ENCODE data around the gene C1QTNF12.

The C1QTNF12 gene

GRCh38 chr1:1273209-1273511 is 26.6 kb upstream of the C1QTNF12 start:
- Histone ChIP-seq H3K9me3 (ENCODE audit: low read length) (peaks cover 3% of the 10 kb centered on the region; the same call in 1 of the 2 replicates), H4K20me1 (ENCODE audit: insufficient read depth, low read length) (no peaks in the 10 kb centered on the region), H3K36me3 (ENCODE audit: insufficient read depth, low read length) (peaks cover 23% of the 10 kb centered on the region), H2AFZ (ENCODE audit: low read length) (no peak overlapping the region), H3K9me2 (ENCODE audit: low read depth, low read length) (no peaks in the 10 kb centered on the region), H3K9ac (ENCODE audit: low read length) (peak overlapping the region; percentile 77), H3F3A (ENCODE audit: insufficient read depth, low read length) (no peaks in the 10 kb centered on the region), H3K27ac (ENCODE audit: low read depth, low read length, poor library complexity, severe bottlenecking) (no peak overlapping the region), H3K4me3 (ENCODE audit: low read depth, low read length, poor library complexity, severe bottlenecking) (peak overlapping the region; percentile 81), H3K79me2 (ENCODE audit: insufficient read depth, low read length) (peaks cover 38% of the 10 kb centered on the region), H3K4me1 (ENCODE audit: insufficient read depth, low read length, severe bottlenecking) (peaks cover 28% of the 10 kb centered on the region), H3K4me2 (ENCODE audit: low read length) (peak overlapping the region; percentile 99), H3K27me3 (ENCODE audit: insufficient read depth, low read length) (no peaks in the 10 kb centered on the region)
- TF ChIP-seq EZH2 (IDR thresholded peaks at IDR 0.05; ENCODE audit: borderline replicate concordance, low read length) (no peak), CTCF (IDR thresholded peaks at IDR 0.05; ENCODE audit: low read length) (no peak)

DNA sequence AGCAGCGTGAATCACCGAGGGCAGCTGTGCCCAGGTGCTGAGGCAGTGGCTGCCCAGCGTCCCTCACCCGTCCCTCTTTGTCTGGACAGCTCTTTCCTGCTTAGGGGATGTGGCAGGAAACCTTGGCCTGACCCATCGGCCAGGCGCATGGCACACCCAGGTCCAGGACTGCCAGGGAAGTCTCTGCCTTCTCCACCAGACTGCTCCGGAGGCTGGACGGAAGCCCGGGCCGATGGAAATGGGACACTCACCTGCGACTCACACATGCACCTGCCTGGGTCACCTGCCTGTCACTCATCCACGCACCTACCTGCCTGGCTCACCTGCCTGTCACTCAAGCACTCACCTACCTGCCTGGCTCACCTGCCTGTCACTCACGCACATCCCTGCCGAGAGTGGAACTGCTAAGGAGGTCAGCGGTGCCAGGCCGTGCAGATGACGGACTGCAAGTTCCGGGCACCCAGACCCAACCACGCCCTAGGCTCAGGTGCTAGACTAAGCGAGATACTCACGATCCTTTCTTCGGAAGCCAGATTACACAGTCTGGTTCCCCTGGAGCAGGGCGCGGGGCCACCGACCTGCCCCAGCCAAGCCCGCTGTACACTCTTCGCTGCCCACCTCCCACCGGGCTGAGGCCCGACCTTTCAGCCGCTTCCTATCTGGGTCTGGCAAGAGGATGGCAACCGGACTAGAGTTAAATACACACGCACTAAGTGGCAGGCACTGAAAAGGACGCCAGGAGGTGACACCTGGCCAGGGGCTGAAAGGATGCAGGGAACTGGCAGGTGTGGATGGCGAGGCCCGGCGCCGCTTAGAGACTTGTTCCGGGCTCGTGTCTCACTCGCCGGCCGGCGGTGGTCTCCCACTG is 26.1 kb upstream of the C1QTNF12 start:
- no peaks in the 10 kb centered on the region for H4K20me1 ChIP-seq (ENCODE audit: insufficient read depth, low read length)

DNA sequence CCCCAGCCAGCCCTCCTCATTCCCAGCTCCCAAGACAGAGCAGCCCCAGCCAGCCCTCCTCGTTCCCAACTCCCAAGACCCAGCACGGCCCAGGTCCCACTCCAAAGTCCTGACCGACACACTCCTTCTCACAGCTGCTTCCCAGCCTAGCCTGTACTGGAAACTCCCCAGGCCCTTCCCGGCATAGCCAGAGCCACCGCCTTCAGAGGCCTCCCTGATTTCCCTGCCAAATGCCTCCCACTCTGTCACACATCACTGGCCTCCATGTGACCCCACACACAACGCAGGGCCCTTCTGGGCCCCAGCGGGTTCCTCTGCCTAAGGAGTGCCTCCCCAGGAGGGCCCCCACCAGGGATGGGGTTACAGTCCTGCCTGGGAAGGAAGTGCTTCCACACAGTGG is 24.3 kb upstream of the C1QTNF12 start:
- TF ChIP-seq CTCF (IDR thresholded peaks at IDR 0.05; ENCODE audit: low read length) = no peak
- no peak for TF ChIP-seq EZH2 (IDR thresholded peaks at IDR 0.05; ENCODE audit: borderline replicate concordance, low read length)
- Histone ChIP-seq H3K9me2 (ENCODE audit: low read depth, low read length) (no peaks in the 10 kb centered on the region), H4K20me1 (ENCODE audit: insufficient read depth, low read length) (no peaks in the 10 kb centered on the region), H2AFZ (ENCODE audit: low read length) (no peak overlapping the region), H3K4me2 (ENCODE audit: low read length) (peak overlapping the region; percentile 27; the same call in 1 of the 2 replicates), H3K4me3 (ENCODE audit: low read depth, low read length, poor library complexity, severe bottlenecking) (no peak overlapping the region), H3K36me3 (ENCODE audit: insufficient read depth, low read length) (peaks cover 38% of the 10 kb centered on the region), H3F3A (ENCODE audit: insufficient read depth, low read length) (no peaks in the 10 kb centered on the region), H3K4me1 (ENCODE audit: insufficient read depth, low read length, severe bottlenecking) (peaks cover 28% of the 10 kb centered on the region), H3K27ac (ENCODE audit: low read depth, low read length, poor library complexity, severe bottlenecking) (no peak overlapping the region), H3K79me2 (ENCODE audit: insufficient read depth, low read length) (peaks cover 38% of the 10 kb centered on the region), H3K9me3 (ENCODE audit: low read length) (no peaks in the 10 kb centered on the region), H3K9ac (ENCODE audit: low read length) (no peak overlapping the region), H3K27me3 (ENCODE audit: insufficient read depth, low read length) (no peaks in the 10 kb centered on the region)

More for the DNA sequence above, 26.1 kb upstream of the C1QTNF12 start:
- H3K79me2 ChIP-seq (ENCODE audit: insufficient read depth, low read length) = peaks cover 38% of the 10 kb centered on the region
- no peaks in the 10 kb centered on the region for H3K27me3 ChIP-seq (ENCODE audit: insufficient read depth, low read length)
- peak overlapping the region; percentile 99 for H3K4me2 ChIP-seq (ENCODE audit: low read length)
- H3K4me1 ChIP-seq (ENCODE audit: insufficient read depth, low read length, severe bottlenecking) = peaks cover 28% of the 10 kb centered on the region
- TF ChIP-seq CTCF (IDR thresholded peaks at IDR 0.05; ENCODE audit: low read length) = no peak
- no peak for TF ChIP-seq EZH2 (IDR thresholded peaks at IDR 0.05; ENCODE audit: borderline replicate concordance, low read length)
- no peaks in the 10 kb centered on the region for H3K9me2 ChIP-seq (ENCODE audit: low read depth, low read length)
- peak overlapping the region; percentile 77 for H3K9ac ChIP-seq (ENCODE audit: low read length)
- peaks cover 3% of the 10 kb centered on the region; the same call in 1 of the 2 replicates for H3K9me3 ChIP-seq (ENCODE audit: low read length)
- no peak overlapping the region for H2AFZ ChIP-seq (ENCODE audit: low read length)
- peaks cover 28% of the 10 kb centered on the region for H3K36me3 ChIP-seq (ENCODE audit: insufficient read depth, low read length)
- H3K27ac ChIP-seq (ENCODE audit: low read depth, low read length, poor library complexity, severe bottlenecking) = no peak overlapping the region
- H3K4me3 ChIP-seq (ENCODE audit: low read depth, low read length, poor library complexity, severe bottlenecking) = peak overlapping the region; percentile 81
- H3F3A ChIP-seq (ENCODE audit: insufficient read depth, low read length) = no peaks in the 10 kb centered on the region

Data from OCI-LY1 (cell line).